Esophagus muscularis mucosa (tissue), 4 donors: ENCODE results near the gene ZNF107. TPM values are rescaled to one million over a fixed set of nuclear protein-coding genes. Genes with fewer than 3 reads are reported as not detected.

ENCODE experiments used
- DNase-seq: peaks from one replicate; pipeline ENCODE4 v3.0.0-alpha.2; 2017; ENCODE audit errors: extremely low spot score
- H3K27ac ChIP-seq, 4 donors: fragments of 200-600 bp; sonication (generic); replicated peaks in 1 of 4; 1 replicate in 3 of 4; 2 replicates in 1 of 4; pipeline ENCODE4 v1.5.1; 2016 to 2019; ENCODE audit warnings: mild to moderate bottlenecking in 1 of 4
- H3K27me3 ChIP-seq, 4 donors: fragments of 200-600 bp; sonication (generic); one replicate each; pipeline versions ENCODE4 v1.5.1 to v1.6.0; 2016 to 2019
- H3K36me3 ChIP-seq, 4 donors: fragments of 200-600 bp; sonication (generic); one replicate each; pipeline ENCODE4 v1.5.1; 2016 to 2019
- H3K4me1 ChIP-seq, 4 donors: fragments of 200-600 bp; sonication (generic); one replicate each; pipeline ENCODE4 v1.5.1; 2016 to 2019
- H3K4me3 ChIP-seq, 4 donors: fragments of 200-600 bp; sonication (generic); 1 replicate in 2 of 4; 2 replicates in 2 of 4; pipeline ENCODE4 v1.5.1; 2016 to 2019; ENCODE audit warnings: mild to moderate bottlenecking in 4 of 4, moderate library complexity in 1 of 4
- H3K9me3 ChIP-seq, 4 donors: fragments of 200-600 bp; sonication (generic); 1 replicate in 3 of 4; 2 replicates in 1 of 4; pipeline ENCODE4 v1.5.1; 2016 to 2019
- EP300 ChIP-seq: sonication (generic); formaldehyde crosslinking; IDR thresholded peaks from one replicate; pipeline ENCODE4 v1.6.1; 2017; ENCODE audit warnings: antibody characterized with exemption
- POLR2A ChIP-seq: fragments of 450-650 bp; IDR thresholded peaks from one replicate; pipeline ENCODE4 v1.6.1; 2017; ENCODE audit warnings: antibody characterized with exemption, moderate library complexity, mild to moderate bottlenecking, low read depth
- POLR2AphosphoS5 ChIP-seq, 2 donors: sonication (generic); formaldehyde crosslinking; IDR thresholded peaks; one replicate each; pipeline ENCODE4 v1.6.1; 2017; ENCODE audit warnings: antibody characterized with exemption in 2 of 2
- WGBS: methylation state at CpG from one replicate; pipeline ENCODE4 v1.1.5; 2018; 5-methylcytosine and 5-hydroxymethylcytosine counted together
- intact Hi-C: fragments of 100-400 bp; cut with DNase I; formaldehyde crosslinking; loops from one replicate; pipeline ENCODE4 v1.15.1; 2023
- small RNA-seq, 3 donors: library from RNA; depleted of rRNA; stranded (forward); fragments of <200 nt; gene quantifications; one replicate each; pipeline ENCODE3, GENCODE V24; 2016
- total RNA-seq, 4 donors: library from RNA; depleted of rRNA; stranded (reverse); fragments of >200 nt; gene quantifications; one replicate each; pipeline versions ENCODE4 v1.1.0 to v1.2.1, GENCODE V29; 2016
- TF ChIP-seq, protein P1 (sequence below), 3 experiments: fragments of 200-600 bp in 2 of 3; fragments of 450-650 bp in 1 of 3; sonication (generic) in 2 of 3; IDR thresholded peaks; one replicate each; pipeline ENCODE4 v1.5.1; 2017 to 2019; ENCODE audit warnings: antibody characterized with exemption in 3 of 3, mild to moderate bottlenecking in 2 of 3, moderate library complexity in 1 of 3

Gene ZNF107
- total RNA-seq, 4 donors from 2014 or later: 1.8 to 3.3 (median 2.4) TPM

DNA sequence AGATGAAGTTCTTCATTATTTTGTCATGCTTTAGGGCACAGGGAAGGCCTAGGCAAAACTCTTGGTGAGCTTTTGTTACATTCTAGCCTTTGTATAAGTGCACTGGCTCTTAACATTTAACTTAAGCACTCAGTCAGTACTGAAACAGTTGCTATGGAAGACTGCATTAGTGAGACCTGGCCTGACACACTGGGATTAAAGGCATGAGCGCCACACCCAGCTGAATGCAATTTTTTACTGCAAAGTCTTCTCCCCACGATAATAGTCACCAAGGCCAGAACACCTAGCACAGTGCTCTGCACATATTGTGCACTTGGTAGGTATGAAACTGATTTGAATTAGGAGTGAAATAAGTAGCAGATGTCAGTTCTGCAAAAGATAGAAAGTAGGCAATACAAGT is 87.1 kb downstream of the ZNF107 start:
- Histone ChIP-seq H3K27me3 (no peaks in the 10 kb centered on the region), H3K4me3 (no peak overlapping the region), H3K36me3 (no peaks in the 10 kb centered on the region), H3K27ac (no peak overlapping the region), H3K9me3 (no peaks in the 10 kb centered on the region), H3K4me1 (no peaks in the 10 kb centered on the region)
- intact Hi-C loops: no loop called here
- TF ChIP-seq POLR2AphosphoS5 (IDR thresholded peaks at IDR 0.05): no peak
- TF ChIP-seq, protein P1, sequence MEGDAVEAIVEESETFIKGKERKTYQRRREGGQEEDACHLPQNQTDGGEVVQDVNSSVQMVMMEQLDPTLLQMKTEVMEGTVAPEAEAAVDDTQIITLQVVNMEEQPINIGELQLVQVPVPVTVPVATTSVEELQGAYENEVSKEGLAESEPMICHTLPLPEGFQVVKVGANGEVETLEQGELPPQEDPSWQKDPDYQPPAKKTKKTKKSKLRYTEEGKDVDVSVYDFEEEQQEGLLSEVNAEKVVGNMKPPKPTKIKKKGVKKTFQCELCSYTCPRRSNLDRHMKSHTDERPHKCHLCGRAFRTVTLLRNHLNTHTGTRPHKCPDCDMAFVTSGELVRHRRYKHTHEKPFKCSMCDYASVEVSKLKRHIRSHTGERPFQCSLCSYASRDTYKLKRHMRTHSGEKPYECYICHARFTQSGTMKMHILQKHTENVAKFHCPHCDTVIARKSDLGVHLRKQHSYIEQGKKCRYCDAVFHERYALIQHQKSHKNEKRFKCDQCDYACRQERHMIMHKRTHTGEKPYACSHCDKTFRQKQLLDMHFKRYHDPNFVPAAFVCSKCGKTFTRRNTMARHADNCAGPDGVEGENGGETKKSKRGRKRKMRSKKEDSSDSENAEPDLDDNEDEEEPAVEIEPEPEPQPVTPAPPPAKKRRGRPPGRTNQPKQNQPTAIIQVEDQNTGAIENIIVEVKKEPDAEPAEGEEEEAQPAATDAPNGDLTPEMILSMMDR (IDR thresholded peaks at IDR 0.05): no peak
- no peak for TF ChIP-seq EP300
- TF ChIP-seq POLR2A: no peak
- DNase-seq: no peak
- WGBS: 59% methylated on average over 2 of the region's 2 CpGs

DNA sequence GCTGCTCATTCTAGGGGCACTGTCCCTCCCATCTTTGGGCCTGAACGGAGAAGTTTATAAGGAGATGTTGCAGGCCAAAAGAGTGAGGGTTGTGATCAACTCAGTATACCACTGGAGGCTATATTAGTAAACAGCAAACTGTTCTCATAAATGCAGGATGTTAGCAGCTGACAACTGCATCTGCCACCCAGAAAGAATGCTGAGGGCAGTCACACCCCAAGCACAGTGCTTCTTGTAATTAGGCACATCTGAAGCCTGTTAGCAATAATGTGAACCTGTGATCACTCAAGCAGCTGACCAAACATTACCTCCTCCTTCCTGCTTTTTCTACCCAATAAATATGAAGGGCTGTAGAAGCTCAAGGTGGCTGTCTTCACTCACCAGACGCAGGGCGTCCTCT is 89.9 kb downstream of the ZNF107 start:
- WGBS: 81% methylated on average over 3 of the region's 3 CpGs

GRCh38 chr7:64758151-64758550 is 92.2 kb downstream of the ZNF107 start:
- Histone ChIP-seq H3K27me3 (no peaks in the 10 kb centered on the region), H3K9me3 (no peaks in the 10 kb centered on the region), H3K4me1 (no peaks in the 10 kb centered on the region), H3K4me3 (no peak overlapping the region), H3K36me3 (no peaks in the 10 kb centered on the region), H3K27ac (no peak overlapping the region)
- TF ChIP-seq POLR2A: no peak
- TF ChIP-seq, protein P1 (IDR thresholded peaks at IDR 0.05): no peak
- no peak for TF ChIP-seq POLR2AphosphoS5 (IDR thresholded peaks at IDR 0.05)
- no peak for TF ChIP-seq EP300
- WGBS: 84% methylated on average over 3 of the region's 3 CpGs
- intact Hi-C loops: no loop called here
- DNase-seq: no peak

More for the DNA sequence above, 89.9 kb downstream of the ZNF107 start:
- Histone ChIP-seq H3K4me1 (no peaks in the 10 kb centered on the region), H3K27me3 (no peaks in the 10 kb centered on the region), H3K36me3 (no peaks in the 10 kb centered on the region), H3K4me3 (no peak overlapping the region), H3K9me3 (no peaks in the 10 kb centered on the region), H3K27ac (no peak overlapping the region)
- intact Hi-C loops: no loop called here
- DNase-seq: no peak
- no peak for TF ChIP-seq EP300
- no peak for TF ChIP-seq POLR2A
- TF ChIP-seq POLR2AphosphoS5 (IDR thresholded peaks at IDR 0.05): no peak
- TF ChIP-seq, protein P1 (IDR thresholded peaks at IDR 0.05): no peak

Small RNA genes within 50 kb of the gene (small RNA-seq; reads per million reads assigned to genes)
- gene MIR6839: 0 to 0.17 (median 0) reads per million in 3 donors

Other genes starting within 250 kb of the ZNF107 start
- gene ZNF680, start 103.1 kb upstream of the ZNF107 start, total RNA-seq: 10 to 100 TPM in 2 of 4 donors, 1 to 10 TPM in 2; 6.1 to 16.2 (median 10.1) TPM
- gene ZNF138, start 128.3 kb downstream of the ZNF107 start, total RNA-seq: 1 to 10 TPM; 3.5 to 10.0 (median 5.2) TPM
- 1 to 10 TPM; 2.7 to 8.3 (median 3.4) TPM for gene ZNF273, start 237.1 kb downstream of the ZNF107 start, total RNA-seq